CD4-positive, CD25-positive, alpha-beta regulatory T cell (primary cell): Measurements from ENCODE around the gene METTL26. TPM values are rescaled to one million over a fixed set of nuclear protein-coding genes. Genes with fewer than 3 reads are reported as not detected.

Experiments
- ATAC-seq, 2 donors: fragments of 150-1000 bp; cut with Tn5 transposase; one replicate each; pipeline ENCODE4 v1.10.0; 2021; ENCODE audit warnings: low read depth in 2 of 2, moderate number of reproducible peaks in 2 of 2, moderate library complexity in 1 of 2
- DNase-seq, 3 donors: peaks; one replicate each; pipeline versions ENCODE4 v3.0.0 to v3.0.0-alpha.2; 2012 to 2022; ENCODE audit warnings: mixed read lengths in 1 of 3
- H3K27ac ChIP-seq: one replicate; pipeline ENCODE4 v1.7.0; 2013; ENCODE audit warnings: mild to moderate bottlenecking, low read length; ENCODE audit not compliant: insufficient read depth, poor library complexity, severe bottlenecking
- H3K27me3 ChIP-seq: one replicate; pipeline ENCODE4 v1.7.0; 2013; ENCODE audit warnings: low read length; ENCODE audit not compliant: control insufficient read depth, insufficient read depth
- H3K36me3 ChIP-seq: one replicate; pipeline ENCODE4 v1.7.0; 2013; ENCODE audit warnings: mild to moderate bottlenecking, low read length, moderate library complexity; ENCODE audit not compliant: control insufficient read depth, insufficient read depth
- H3K4me1 ChIP-seq: 2 replicates; pipeline ENCODE4 v1.7.0; 2013; ENCODE audit warnings: mild to moderate bottlenecking, low read length; ENCODE audit not compliant: insufficient read depth, control insufficient read depth, poor library complexity, severe bottlenecking
- H3K4me3 ChIP-seq: one replicate; pipeline ENCODE4 v1.7.0; 2013; ENCODE audit warnings: low read depth, mild to moderate bottlenecking, low read length, moderate library complexity
- H3K9me3 ChIP-seq, 2 experiments: 1 replicate in 1 of 2; 2 replicates in 1 of 2; pipeline ENCODE4 v1.7.0; 2013; ENCODE audit warnings: low read length in 2 of 2, mild to moderate bottlenecking in 1 of 2, moderate library complexity in 1 of 2; ENCODE audit not compliant: control insufficient read depth in 2 of 2
- H3K27ac Mint-ChIP-seq, 3 donors: one replicate each; pipeline ENCODE4 v1.8.0; 2020 to 2022; ENCODE audit warnings: mild to moderate bottlenecking in 3 of 3, mixed read lengths in 3 of 3, moderate library complexity in 2 of 3
- H3K27me3 Mint-ChIP-seq: one replicate; pipeline ENCODE4 v1.8.0; 2022; ENCODE audit warnings: mild to moderate bottlenecking, mixed read lengths
- H3K36me3 Mint-ChIP-seq: one replicate; pipeline ENCODE4 v1.8.0; 2020; ENCODE audit warnings: mixed read lengths
- H3K4me1 Mint-ChIP-seq, 4 donors: one replicate each; pipeline ENCODE4 v1.8.0; 2020 to 2022; ENCODE audit warnings: mixed read lengths in 4 of 4, mild to moderate bottlenecking in 1 of 4
- H3K4me3 Mint-ChIP-seq, 4 donors: one replicate each; pipeline ENCODE4 v1.8.0; 2020 to 2022; ENCODE audit warnings: mild to moderate bottlenecking in 4 of 4, mixed read lengths in 4 of 4, moderate library complexity in 3 of 4
- H3K9me3 Mint-ChIP-seq, 7 donors: one replicate each; pipeline ENCODE4 v1.8.0; 2020 to 2022; ENCODE audit warnings: mixed read lengths in 7 of 7, mild to moderate bottlenecking in 3 of 7, moderate library complexity in 2 of 7
- polyA plus RNA-seq, 4 donors: library from polyadenylated mRNA; unstranded; fragments of 300-500 nt; fragmentation: Illumina TruSeq; gene quantifications; one replicate each; pipeline ENCODE4 v1.2.3, GENCODE V29; 2021
- total RNA-seq: library from RNA; stranded (reverse); gene quantifications from one replicate; pipeline ENCODE4 v1.2.3, GENCODE V29; 2022

The METTL26 gene
- total and polyA plus RNA-seq, 5 donors from 2014 or later: 45.3 to 133 (median 83.4) TPM

DNA sequence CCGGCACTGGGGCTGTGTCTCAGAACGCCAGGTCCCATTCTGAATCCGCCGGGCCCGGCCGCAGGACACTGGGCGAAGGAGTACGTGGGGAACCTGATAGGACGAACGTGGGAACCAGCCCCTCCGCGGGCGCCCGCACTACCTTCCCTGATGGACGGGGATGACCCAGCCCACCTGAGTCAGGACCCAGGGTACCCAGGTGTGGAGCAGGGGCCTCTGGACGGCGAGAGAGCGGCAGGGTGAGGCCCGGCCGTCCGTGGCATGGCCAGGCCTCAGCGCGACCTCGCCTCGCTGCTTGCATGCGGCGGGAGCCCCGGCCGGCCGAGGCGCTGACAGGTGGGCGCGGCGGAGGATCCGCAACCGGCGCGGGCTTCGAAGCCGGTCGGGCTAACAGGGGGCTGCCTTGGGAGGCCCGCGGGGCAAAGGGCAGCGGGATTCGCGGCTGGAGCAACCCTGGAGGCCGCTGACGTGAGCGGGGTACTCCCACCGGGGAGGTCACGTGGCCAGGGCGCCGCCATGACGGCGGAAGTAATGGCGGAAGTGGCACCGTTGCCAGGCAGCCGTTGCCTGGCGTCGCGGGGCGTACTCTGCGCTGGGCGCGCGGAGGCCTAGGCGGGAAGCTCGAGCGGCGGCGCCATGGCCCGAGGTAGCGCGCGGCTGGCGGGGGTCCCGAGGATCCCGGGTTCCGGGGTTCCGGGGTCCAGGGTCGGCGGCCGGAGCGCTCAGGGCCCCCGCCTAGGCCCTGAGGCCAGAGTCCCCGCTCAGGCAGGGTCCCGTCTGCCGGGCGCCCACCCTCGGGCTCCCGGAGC lies 12.9 kb upstream of the METTL26 start, which contains the start of gene WDR90:
Gene WDR90, plus strand, starts transcription at position 585 of the 809 bp plus-strand sequence. Its CDS starts 52 bp downstream, at position 637.
- no peaks in the 10 kb centered on the region for H3K9me3 Mint-ChIP-seq
- peak within 1 kb of the TSS; percentile 54 to 71 (median 69) for H3K27ac Mint-ChIP-seq

DNA sequence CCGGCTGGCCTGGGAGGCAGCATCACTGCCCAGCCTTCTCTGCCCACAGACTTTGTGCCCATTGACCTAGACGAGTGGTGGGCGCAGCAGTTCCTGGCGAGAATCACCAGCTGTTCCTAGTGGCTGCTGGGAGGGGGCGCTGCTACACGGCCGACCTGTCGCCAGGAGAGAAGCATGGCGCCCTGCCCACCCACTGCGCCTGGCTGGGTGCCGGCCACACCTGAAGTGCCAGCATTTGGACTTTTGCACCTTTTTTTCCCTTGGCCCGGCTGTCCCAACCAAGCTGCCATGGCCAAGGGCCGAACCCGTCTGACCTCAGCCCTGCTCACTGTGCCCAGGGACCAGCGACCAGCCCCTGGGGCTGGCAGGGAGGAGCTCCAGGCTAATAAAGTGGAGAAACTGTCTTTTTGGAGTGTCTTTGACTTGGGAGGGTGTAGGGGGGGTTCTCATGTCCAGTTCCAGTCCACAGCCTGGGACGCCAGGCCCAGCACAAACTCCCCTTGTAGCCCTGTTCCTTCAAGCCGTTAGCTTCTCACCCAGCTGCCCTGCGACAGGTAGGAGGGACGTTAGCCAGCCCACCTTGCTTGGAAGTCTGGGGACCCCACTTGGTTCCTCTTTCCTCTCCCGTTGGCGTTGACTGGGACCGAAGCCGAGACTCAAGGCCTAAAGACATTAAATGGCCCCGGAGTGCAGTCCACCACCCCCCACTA lies 12.1 kb upstream of the METTL26 start:
- Histone ChIP-seq H3K27me3 (no peaks in the 10 kb centered on the region), H3K27ac (peak overlapping the region; percentile 91), H3K36me3 (no peaks in the 10 kb centered on the region), H3K4me3 (peak overlapping the region; percentile 61), H3K9me3 (no peaks in the 10 kb centered on the region), H3K4me1 (peaks cover 23% of the 10 kb centered on the region)
- no peaks in the 10 kb centered on the region for H3K27me3 Mint-ChIP-seq
- peak overlapping the region in 2 of 3 donors; percentile 54 to 71 for H3K27ac Mint-ChIP-seq
- DNase-seq (peak in 2 of 3 donors; percentile 28 to 35), ATAC-seq (no peak)
- H3K9me3 Mint-ChIP-seq: no peaks in the 10 kb centered on the region
- H3K36me3 Mint-ChIP-seq: no peaks in the 10 kb centered on the region
- peaks cover 0 to 31% (median 3%) of the 10 kb centered on the region in 4 donors for H3K4me1 Mint-ChIP-seq
- H3K4me3 Mint-ChIP-seq: peak overlapping the region; percentile 47 to 80 (median 76)

More for the DNA sequence above, 12.9 kb upstream of the METTL26 start, which contains the start of gene WDR90:
- H3K9me3 ChIP-seq: no peaks in the 10 kb centered on the region
- peaks cover 23% of the 10 kb centered on the region for H3K4me1 ChIP-seq
- no peaks in the 10 kb centered on the region for H3K27me3 ChIP-seq
- ATAC-seq (peak; percentile 94 to 96), DNase-seq (peak; percentile 90 to 93 (median 93))
- H3K27ac ChIP-seq: peak within 1 kb of the TSS; percentile 91
- H3K27me3 Mint-ChIP-seq: no peaks in the 10 kb centered on the region
- peak within 1 kb of the TSS; percentile 78 to 89 (median 84) for H3K4me3 Mint-ChIP-seq
- peaks cover 0 to 26% (median 3%) of the 10 kb centered on the region in 4 donors for H3K4me1 Mint-ChIP-seq
- no peaks in the 10 kb centered on the region for H3K36me3 ChIP-seq
- peak within 1 kb of the TSS; percentile 61 for H3K4me3 ChIP-seq
- H3K36me3 Mint-ChIP-seq: no peaks in the 10 kb centered on the region

DNA sequence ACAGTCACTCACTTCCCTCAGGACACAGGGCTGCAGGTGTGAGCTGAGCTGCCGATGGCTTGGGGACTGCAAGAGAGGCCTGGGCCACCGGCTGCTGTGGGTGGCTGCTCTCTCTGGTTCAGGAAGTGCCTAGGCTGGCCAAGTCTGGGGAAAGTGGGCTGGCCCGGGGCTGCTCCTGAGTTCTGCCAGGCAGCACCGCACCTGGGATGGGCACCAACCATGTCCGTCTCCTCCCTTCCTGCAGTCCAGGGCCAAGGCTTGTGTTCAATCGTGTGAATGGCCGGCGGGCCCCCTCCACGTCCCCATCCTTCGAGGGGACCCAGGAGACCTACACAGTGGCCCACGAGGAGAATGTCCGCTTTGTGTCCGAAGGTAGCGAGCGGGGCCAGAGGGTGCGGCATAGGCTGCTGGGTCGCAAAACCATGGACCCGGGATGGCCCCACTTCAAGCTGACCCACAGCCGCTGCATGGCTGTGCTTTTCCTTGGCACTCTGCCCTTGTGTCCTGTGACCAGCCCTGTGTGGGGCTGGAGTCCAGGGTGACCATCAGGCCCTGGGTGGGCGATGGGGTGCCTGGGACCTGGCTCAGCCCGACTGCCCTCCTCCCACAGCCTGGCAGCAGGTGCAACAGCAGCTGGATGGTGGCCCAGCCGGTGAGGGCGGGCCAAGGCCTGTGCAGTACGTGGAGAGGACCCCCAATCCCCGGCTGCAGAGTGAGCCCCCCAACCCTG lies 11.2 kb upstream of the METTL26 start:
- H3K27me3 ChIP-seq: no peaks in the 10 kb centered on the region
- no peak for ATAC-seq
- H3K4me3 ChIP-seq: no peak overlapping the region
- peaks cover 32% of the 10 kb centered on the region for H3K4me1 ChIP-seq
- no peaks in the 10 kb centered on the region for H3K27me3 Mint-ChIP-seq
- H3K4me1 Mint-ChIP-seq: peaks cover 0 to 35% (median 3%) of the 10 kb centered on the region in 4 donors
- H3K9me3 Mint-ChIP-seq: no peaks in the 10 kb centered on the region
- no peaks in the 10 kb centered on the region for H3K36me3 Mint-ChIP-seq
- H3K9me3 ChIP-seq: no peaks in the 10 kb centered on the region
- peak overlapping the region; percentile 91 for H3K27ac ChIP-seq
- H3K27ac Mint-ChIP-seq: no peak overlapping the region
- DNase-seq: no peak
- no peaks in the 10 kb centered on the region for H3K36me3 ChIP-seq
- H3K4me3 Mint-ChIP-seq: peak overlapping the region in 1 of 4 donors; percentile 16

DNA sequence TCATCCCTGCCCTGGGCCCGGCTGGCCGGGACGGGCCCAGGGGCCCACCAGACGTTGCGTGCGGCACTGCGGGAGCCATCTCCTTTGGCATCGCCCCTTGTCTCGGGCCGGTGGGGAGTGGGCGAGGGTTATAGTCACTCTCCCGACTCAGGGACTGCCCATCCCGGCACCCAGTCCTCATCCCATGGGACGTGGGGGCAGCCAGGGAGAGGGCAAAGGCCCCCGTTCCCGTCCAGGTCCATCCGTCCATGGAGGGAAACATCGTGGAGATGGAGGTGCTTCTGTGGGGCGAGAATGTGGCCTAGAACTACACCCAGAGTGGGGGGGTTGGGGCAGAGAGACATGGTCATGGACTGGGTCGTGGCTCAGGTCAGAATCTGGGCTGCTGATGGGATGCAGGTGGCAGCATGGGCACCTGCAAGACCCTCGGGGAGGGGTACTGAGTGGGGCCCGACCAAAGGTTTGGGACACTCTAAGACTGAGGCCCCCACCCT lies 10.6 kb upstream of the METTL26 start:
- Mint-ChIP-seq H3K9me3 (no peaks in the 10 kb centered on the region), H3K4me3 (peak overlapping the region in 2 of 4 donors; percentile 16 to 65), H3K36me3 (no peaks in the 10 kb centered on the region), H3K4me1 (peaks cover 0 to 35% (median 3%) of the 10 kb centered on the region in 4 donors), H3K27ac (no peak overlapping the region), H3K27me3 (no peaks in the 10 kb centered on the region)
- no peaks in the 10 kb centered on the region for H3K27me3 ChIP-seq
- peaks cover 35% of the 10 kb centered on the region for H3K4me1 ChIP-seq
- no peak overlapping the region for H3K4me3 ChIP-seq
- H3K36me3 ChIP-seq: no peaks in the 10 kb centered on the region
- H3K9me3 ChIP-seq: no peaks in the 10 kb centered on the region
- ATAC-seq (no peak), DNase-seq (no peak)
- H3K27ac ChIP-seq: no peak overlapping the region

DNA sequence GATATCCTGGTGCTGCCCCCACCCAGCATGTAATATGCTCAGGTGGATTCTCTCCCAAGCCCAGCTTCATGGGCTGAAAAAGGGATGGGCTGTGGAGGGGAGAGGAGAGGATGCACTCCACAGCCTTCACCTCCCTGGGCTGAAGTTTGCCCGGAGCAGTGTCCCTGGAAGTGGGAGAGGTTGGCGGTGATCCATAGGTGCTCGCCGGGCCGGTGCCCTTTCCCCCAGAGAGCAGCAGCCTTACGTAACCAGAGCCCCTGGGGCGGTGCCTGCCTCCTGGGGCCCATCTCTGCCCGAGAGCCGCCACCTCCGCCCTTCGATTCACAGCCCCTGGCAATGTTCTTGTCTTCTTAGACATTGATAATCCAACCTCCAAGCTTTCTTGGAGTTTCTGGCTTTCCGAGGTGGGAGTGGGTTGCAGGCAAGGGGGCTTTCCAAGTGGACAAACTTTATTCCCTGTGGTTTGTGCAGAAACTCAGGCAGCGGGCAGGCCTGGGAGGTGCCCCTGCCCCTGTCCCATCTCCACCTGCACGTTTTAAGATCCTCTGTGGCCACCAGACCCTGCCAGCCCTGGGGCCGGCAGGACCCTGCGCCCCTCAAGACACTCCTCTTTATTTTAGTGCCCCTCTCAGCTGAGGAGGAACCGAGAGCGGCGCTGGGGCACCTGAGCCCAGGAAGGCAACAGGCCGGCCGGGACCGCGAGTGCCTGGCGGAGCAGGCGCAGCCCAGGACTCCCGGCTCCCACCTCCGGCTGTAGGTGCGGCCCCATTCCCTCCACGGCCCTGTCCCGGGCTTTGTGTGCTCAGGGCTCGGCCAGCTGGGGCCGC lies 10.0 kb upstream of the METTL26 start:
- H3K27me3 Mint-ChIP-seq: no peaks in the 10 kb centered on the region
- no peak for ATAC-seq
- Histone ChIP-seq H3K9me3 (no peaks in the 10 kb centered on the region), H3K36me3 (no peaks in the 10 kb centered on the region), H3K27me3 (no peaks in the 10 kb centered on the region), H3K4me1 (peaks cover 42% of the 10 kb centered on the region), H3K27ac (no peak overlapping the region), H3K4me3 (no peak overlapping the region)
- H3K36me3 Mint-ChIP-seq: no peaks in the 10 kb centered on the region
- no peaks in the 10 kb centered on the region for H3K9me3 Mint-ChIP-seq
- DNase-seq: no peak
- no peak overlapping the region for H3K27ac Mint-ChIP-seq
- H3K4me1 Mint-ChIP-seq: peaks cover 0 to 35% (median 3%) of the 10 kb centered on the region in 4 donors
- peak overlapping the region in 2 of 4 donors; percentile 68 to 80 for H3K4me3 Mint-ChIP-seq

DNA sequence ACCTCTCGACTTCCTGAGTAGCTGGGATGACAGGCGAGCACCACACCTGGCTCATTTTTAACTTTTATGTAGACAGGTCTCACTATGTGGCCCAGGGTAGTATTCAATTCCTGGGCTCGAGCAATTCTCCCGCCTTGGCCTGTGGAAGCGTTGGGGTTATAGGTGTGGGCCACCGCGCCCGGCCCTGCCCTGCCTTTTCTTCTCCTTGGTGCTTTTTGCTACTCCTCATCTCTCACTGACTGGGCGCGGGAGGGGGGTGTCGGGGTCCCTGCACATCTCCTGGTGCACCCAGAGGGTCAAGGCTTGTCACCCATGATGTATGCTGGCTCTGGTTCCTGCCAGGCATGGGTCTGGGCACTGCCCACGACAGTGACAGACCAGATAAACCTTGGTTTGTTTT lies 8.5 kb upstream of the METTL26 start:
- Mint-ChIP-seq H3K36me3 (no peaks in the 10 kb centered on the region), H3K9me3 (no peaks in the 10 kb centered on the region), H3K27me3 (no peaks in the 10 kb centered on the region), H3K4me3 (peak overlapping the region; percentile 52 to 80 (median 74)), H3K27ac (peak overlapping the region in 1 of 3 donors; percentile 48), H3K4me1 (peaks cover 0 to 29% (median 3%) of the 10 kb centered on the region in 4 donors)
- no peaks in the 10 kb centered on the region for H3K27me3 ChIP-seq
- H3K36me3 ChIP-seq: no peaks in the 10 kb centered on the region
- DNase-seq (no peak), ATAC-seq (no peak)
- no peaks in the 10 kb centered on the region for H3K9me3 ChIP-seq
- H3K4me1 ChIP-seq: peaks cover 38% of the 10 kb centered on the region
- no peak overlapping the region for H3K4me3 ChIP-seq
- no peak overlapping the region for H3K27ac ChIP-seq

DNA sequence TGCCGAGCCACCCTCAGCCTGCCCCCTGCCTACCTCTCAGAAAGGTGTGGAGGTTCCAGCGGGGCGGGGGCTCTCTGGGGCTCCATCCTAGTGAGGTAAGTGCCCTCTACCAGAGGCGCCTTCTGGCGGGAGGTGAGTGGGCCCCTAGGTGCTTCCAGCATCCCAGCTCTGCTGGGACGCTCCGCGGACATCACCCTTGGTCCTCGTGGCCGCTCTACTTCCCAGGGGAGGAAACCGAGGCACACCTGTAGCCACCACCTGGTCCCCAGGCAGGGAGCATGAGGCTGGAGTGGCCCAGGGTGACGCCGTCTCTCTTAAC lies 6.9 kb upstream of the METTL26 start:
- ATAC-seq: no peak

More for the DNA sequence above, 6.9 kb upstream of the METTL26 start:
- no peaks in the 10 kb centered on the region for H3K9me3 Mint-ChIP-seq
- H3K4me3 ChIP-seq: no peak overlapping the region
- no peak overlapping the region for H3K27ac Mint-ChIP-seq
- no peaks in the 10 kb centered on the region for H3K27me3 ChIP-seq
- peaks cover 26% of the 10 kb centered on the region for H3K4me1 ChIP-seq
- no peak for DNase-seq
- peak overlapping the region; percentile 59 to 82 (median 78) for H3K4me3 Mint-ChIP-seq
- H3K4me1 Mint-ChIP-seq: peaks cover 0 to 23% (median under 1%) of the 10 kb centered on the region in 4 donors
- no peaks in the 10 kb centered on the region for H3K9me3 ChIP-seq
- H3K27me3 Mint-ChIP-seq: no peaks in the 10 kb centered on the region
- H3K36me3 ChIP-seq: no peaks in the 10 kb centered on the region
- H3K27ac ChIP-seq: no peak overlapping the region
- H3K36me3 Mint-ChIP-seq: no peaks in the 10 kb centered on the region
